Activated CD8-positive, alpha-beta memory T cell treated with anti-CD3 and anti-CD28 coated beads for 36 hours (primary cell): ENCODE data around the gene TPO. TPM values are rescaled to one million over a fixed set of nuclear protein-coding genes. Genes with fewer than 3 reads are reported as not detected.

Experiments
- CTCF ChIA-PET: fragments of 350-600 bp; sonication (Branson Sonifier 250); formaldehyde crosslinking; loops from one replicate; lab custom pipeline; 2021; ENCODE audit warnings: antibody characterized with exemption; lab: Charles Lee
- POLR2A ChIA-PET: fragments of 350-600 bp; sonication (Branson Sonifier 250); formaldehyde crosslinking; loops from one replicate; lab custom pipeline; 2021; ENCODE audit warnings: antibody characterized with exemption; lab: Charles Lee
- total RNA-seq, 2 experiments: library from RNA; stranded (reverse); gene quantifications; one replicate each; pipeline ENCODE4 v1.2.3, GENCODE V29; 2021

The TPO gene
- total RNA-seq, 2 experiments from 2014 or later: not detected

DNA sequence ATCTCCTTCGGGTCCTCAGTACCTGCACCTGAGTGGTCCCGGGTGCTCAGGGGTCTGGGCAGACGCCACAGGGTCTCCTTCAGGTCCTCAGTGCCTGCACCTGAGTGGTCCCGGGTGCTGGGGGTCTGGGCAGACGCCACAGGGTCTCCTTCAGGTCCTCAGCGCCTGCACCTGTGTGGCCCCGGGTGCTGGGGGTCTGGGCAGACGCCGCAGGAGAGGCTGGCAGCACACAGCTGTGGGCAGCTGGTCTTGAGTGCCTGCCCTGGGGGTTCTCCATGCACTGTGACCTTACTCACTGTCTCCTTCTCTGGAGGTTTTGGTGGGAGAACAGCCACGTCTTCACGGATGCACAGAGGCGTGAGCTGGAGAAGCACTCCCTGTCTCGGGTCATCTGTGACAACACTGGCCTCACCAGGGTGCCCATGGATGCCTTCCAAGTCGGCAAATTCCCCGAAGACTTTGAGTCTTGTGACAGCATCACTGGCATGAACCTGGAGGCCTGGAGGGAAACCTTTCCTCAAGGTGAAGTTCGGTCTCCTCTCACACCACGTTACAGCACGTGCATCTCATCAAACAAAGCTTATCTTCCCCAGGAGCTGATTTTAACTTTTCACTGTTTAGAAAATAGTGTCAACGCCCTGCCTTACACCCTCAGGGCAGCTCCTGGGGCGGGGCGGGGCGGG lies 82.6 kb downstream of the TPO start:
- ChIA-PET POLR2A (no interaction called here), CTCF (no interaction called here)

DNA sequence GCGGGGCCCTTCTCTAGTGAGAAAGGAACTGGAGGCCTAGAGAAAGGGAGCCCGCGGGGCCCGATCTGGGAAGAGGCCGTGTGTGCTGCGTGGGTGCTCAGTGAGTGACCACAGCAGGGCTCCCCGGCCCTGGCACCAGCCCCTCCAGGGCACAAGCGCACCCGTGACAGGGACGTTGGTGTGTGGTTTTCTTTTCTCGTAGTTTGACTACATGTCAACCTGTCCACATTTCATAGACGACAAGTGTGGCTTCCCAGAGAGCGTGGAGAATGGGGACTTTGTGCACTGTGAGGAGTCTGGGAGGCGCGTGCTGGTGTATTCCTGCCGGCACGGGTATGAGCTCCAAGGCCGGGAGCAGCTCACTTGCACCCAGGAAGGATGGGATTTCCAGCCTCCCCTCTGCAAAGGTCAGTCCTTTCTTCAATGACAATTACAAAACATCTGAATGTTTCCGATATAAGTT lies 83.1 kb downstream of the TPO start:
- CTCF ChIA-PET: no interaction called here

GRCh38 chr2:1497122-1497611 lies 83.9 kb downstream of the TPO start:
- CTCF ChIA-PET: no interaction called here
- POLR2A ChIA-PET: no interaction called here

More for the DNA sequence above, 83.1 kb downstream of the TPO start:
- POLR2A ChIA-PET: no interaction called here

DNA sequence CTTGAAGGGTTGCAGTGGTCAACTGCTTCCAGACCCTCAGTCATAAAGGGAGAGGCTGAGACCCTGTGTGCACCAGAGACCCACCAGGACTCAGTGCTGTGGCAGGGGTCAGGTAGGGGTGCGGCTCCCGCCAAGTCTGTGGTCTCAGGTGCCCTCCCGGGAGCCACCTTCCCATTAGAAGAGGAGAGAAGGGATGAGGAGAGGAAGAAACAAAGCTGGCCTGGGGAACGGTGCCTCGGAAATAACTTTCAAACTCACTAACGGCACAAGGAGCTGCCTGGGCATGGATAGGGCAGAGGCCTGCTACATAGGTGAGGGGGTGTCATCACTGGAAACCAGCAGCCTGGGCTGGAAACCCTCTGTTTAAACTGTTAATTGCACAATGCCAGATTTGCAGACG lies 84.9 kb downstream of the TPO start:
- CTCF ChIA-PET: no interaction called here
- POLR2A ChIA-PET: no interaction called here

- ChIA-PET POLR2A (no interaction called here), CTCF (no interaction called here)
Observed at GRCh38 chr2:1499033-1499795, 86.0 kb downstream of the TPO start.

- CTCF ChIA-PET: no interaction called here
- POLR2A ChIA-PET: no interaction called here
Observed at GRCh38 chr2:1501038-1501851, 88.0 kb downstream of the TPO start.

DNA sequence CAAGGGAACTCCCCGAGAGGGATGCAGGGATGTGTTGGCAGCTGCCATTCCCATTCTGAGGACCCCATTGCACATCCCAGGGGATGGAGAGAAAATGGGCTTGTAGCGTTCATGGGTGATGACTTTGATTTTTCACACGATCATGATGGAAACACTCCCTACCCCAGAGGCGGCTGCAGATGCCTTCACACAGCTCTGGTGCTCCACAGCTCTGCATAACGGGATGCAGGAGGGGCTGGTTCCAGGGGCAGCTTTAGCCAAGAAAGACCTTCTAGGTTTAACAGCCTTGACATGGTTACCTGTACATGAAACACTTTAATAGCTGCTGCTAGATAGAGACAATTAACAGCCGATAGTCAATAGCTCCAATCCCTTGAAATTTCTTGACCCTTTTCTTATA lies 88.7 kb downstream of the TPO start:
- CTCF ChIA-PET: no interaction called here
- POLR2A ChIA-PET: no interaction called here

DNA sequence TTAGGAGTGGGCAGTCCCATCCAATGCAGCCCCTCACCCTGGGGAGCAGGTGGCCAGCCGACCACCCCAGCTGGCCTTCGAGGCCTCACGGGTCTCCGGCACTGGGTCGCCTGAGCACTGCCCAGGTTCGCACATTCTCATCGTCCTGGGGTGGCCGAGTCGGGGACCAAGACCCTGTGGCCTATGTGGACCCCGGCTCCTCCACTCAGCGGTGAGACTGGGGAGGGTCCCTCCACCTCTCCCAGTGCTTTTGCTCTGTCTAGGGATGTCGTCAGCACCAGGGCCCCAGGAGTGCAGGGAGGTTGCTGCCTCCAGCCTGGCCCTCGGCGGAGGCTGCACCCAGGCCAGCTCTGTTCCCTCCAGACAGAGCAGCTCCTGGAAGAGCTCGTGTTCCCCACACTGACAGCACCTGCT lies 89.6 kb downstream of the TPO start:
- POLR2A ChIA-PET: no interaction called here
- CTCF ChIA-PET: no interaction called here

- POLR2A ChIA-PET: no interaction called here
- CTCF ChIA-PET: no interaction called here
Observed at GRCh38 chr2:1503471-1504310, 90.4 kb downstream of the TPO start.

DNA sequence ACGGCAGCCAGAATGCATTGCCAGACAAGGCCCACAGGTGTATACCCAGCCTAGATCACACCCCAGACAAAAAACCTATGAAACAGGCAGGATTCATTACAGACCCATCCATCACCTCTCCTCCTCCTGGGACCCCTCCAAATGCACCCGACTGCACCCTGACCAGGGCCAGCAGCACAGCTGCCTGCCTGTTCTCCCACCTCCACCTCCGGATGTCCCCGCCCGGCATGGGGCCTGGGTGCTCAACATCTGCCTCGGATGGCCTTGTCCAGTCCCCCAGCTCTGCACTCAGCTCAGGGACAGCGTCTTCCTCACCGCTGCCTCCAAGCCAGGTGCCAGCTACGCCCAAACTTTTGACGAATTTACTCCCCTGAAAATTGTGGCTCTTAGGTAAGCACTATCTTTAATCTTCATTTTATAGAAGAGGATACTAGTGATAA lies 91.1 kb downstream of the TPO start:
- POLR2A ChIA-PET: no interaction called here

GRCh38 chr2:1505031-1505441 lies 91.8 kb downstream of the TPO start:
- POLR2A ChIA-PET: no interaction called here
- CTCF ChIA-PET: no interaction called here

More for the DNA sequence above, 91.1 kb downstream of the TPO start:
- CTCF ChIA-PET: no interaction called here

- POLR2A ChIA-PET: no interaction called here
- CTCF ChIA-PET: no interaction called here
Observed at GRCh38 chr2:1509271-1510065, 96.2 kb downstream of the TPO start.

- POLR2A ChIA-PET: no interaction called here
- CTCF ChIA-PET: no interaction called here
Observed at GRCh38 chr2:1510176-1510575, 96.9 kb downstream of the TPO start.

GRCh38 chr2:1511455-1511854 lies 98.2 kb downstream of the TPO start:
- ChIA-PET CTCF (no interaction called here), POLR2A (no interaction called here)

DNA sequence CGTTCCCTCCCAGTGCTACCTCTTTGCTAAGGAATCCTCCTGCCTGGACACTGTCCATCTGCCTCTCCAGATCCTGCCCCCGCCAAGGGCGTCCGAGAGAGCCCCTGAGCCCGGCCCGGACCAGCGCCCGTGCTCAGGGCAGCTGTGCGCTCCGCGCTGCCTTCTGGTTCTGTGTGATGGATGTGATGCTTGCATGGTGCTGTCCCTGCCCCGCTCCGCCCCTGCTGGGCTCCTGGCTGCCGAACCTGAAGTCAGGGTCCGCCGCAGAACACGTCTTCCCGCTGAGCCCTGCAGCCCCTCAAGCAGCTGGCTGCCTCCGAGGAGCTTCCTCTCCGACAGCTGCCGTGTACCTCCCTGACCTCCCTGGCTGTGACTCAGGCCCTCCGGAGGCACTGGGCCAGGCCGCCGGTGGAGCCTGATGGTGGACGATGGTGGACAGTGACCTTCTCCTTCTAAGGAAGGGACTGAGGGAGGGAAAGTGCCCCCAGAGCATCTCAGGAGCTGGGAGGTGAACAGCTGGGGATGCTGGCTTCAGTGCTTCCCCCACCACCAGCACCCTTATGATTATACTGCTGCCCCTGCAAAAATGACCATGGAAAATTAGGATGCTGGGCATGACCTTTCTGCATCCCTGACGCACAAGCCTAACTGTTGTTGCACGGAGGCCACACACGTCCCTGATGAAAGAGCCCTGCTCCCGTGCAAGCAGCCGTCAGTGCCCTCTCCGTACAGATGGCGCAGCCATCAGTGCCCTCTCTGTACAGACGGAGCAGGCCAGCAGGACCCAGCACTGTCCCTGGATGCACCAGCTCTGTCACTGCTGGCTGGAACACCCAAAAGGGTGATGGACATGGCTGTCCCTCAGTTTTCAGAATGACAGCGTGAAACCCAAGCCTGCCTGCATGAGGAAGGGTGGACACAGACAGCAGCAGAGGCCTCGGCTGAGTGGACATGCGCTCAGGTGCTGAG lies 99.3 kb downstream of the TPO start:
- ChIA-PET CTCF (no interaction called here), POLR2A (no interaction called here)

DNA sequence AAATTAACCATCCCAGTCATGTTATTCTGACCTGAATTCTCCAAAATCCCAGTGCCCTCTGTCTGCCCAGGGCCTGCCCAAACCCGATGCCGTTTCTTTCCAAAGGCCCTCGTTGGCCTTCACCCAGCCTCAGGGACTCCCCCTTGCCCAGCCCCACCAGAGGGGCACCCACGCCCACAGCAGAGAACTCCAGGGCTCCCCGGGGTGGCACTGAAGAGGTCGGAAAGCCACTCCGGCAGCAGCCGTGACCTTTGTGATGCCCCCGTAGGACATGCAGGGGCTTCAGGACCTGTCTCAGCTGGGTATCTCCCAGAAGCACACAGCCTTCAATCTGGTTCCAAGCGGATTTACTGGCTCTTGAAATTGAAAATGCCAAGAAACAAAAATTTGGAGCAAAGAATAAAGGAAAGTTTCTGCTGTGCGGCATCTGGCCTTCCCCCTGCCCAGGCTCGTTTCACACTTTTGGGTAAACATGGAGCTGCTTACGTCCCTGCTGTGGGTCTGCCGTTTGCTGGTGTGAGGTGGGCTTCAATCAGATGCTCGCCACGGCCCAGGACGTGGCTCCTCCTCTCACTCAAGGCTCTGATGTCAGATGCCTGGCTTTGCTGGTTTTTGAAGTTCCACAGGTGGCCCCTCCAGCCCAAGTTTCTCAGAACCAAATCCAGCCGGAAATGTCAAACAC lies 101.3 kb downstream of the TPO start:
- CTCF ChIA-PET: no interaction called here
- POLR2A ChIA-PET: no interaction called here

GRCh38 chr2:1515073-1515430 lies 101.8 kb downstream of the TPO start:
- CTCF ChIA-PET: no interaction called here
- POLR2A ChIA-PET: no interaction called here
